GM18870 (cell line): Measurements from ENCODE around the gene UNC13D.

Experiments
- ATAC-seq: cut with Tn5 transposase; IDR thresholded peaks from one replicate; pipeline ENCODE4 v1.9.1; 2021; ENCODE audit warnings: moderate library complexity; ENCODE audit not compliant: unreplicated experiment

The UNC13D gene

GRCh38 chr17:75835654-75835987 lies 8.6 kb downstream of the UNC13D start:
- ATAC-seq: no peak

DNA sequence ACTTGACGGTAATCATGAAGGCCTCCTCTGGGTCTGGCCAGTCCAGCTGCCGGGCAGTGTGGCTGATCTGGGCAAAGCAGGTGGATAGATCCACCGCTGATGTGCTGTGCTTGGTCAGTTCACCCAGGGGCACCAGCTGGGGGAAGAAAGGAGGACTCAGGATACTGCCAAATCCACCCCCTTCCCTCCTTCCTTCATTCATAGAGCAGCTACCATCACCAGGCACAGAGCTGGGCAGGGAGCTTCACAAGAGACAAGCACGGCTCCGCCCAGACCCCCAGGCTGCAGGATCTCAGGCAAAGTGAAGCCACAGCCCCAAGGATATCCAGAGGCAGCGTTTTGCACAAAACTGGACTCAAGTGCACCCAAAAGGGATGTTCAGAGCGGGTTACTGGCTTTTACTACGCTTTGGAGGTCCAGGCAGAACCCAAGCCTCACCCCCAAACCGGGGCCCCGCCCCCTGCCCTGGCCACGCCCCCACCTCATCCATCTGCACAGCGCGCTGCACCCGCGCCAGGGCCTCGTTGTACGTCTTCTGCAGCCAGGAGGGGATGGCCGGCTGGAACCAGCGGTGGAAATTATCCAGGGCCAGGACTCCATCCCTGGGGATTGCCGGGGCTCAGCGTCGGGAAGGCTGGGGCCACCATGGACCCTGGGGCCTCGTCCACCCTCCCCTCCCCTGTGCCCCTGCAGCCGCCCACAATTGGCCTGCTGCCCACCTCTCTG lies 9.1 kb downstream of the UNC13D start:
- no peak for ATAC-seq

DNA sequence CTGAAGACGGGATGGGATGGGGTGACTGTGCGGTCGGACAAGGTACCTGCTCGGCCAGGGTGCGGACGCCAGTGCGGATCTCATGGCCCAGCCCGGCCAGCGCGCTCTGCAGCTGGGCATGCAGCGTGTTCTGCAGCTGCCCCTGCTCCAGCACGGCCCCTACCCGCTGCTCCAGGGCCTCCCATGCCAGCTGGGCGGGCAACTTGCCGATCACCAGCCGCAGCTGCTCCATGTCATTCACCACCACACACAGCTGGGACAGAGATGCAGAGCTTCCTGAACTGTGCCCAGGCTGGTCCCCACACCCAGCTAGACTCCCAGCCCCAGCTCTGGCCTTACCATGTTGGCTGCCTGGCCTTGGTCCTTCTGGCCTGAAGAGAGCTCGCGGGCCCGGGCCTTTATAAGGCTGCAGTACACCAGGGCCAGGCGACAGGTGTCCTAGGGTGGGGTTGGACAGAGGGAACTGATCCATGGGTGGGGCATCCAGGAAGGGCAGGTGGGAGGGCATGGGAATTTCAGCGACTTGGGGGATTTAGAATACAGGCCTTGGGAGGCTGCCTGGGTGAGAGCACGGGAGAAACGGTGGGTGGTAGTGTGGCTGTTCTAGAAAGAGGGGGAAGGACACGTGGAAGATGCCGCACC lies 9.8 kb downstream of the UNC13D start:
- no peak for ATAC-seq

- no peak for ATAC-seq
Measured at GRCh38 chr17:75832652-75833400, 11.4 kb downstream of the UNC13D start.

DNA sequence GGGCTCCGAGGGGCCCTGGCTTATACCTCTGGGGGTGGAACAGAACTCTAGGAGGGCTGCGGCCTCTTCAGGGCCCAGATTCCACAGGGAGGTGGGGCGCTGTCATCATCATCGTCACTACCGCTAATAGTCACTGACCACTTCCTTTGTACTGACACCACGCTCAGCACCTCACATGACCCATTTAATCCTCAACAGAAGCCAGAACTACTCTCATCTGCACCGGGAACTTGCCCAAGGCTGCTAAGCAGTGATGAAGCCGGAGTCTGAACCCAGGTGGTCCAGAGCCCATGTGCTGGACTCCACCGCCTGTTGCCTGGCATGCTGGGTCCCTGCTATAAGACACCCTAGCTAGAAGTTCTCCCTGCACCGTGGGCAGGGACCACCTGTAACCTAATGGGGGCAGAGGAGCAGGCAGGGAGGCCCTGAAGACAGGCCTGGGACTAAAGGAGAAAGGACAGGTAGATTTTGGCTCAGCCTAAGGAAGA lies 12.0 kb downstream of the UNC13D start:
- ATAC-seq: no peak

GRCh38 chr17:75831032-75831571 lies 13.1 kb downstream of the UNC13D start:
- ATAC-seq: no peak

GRCh38 chr17:75830164-75831031 lies 13.8 kb downstream of the UNC13D start:
- no peak for ATAC-seq

GRCh38 chr17:75829747-75830146 lies 14.5 kb downstream of the UNC13D start:
- no peak for ATAC-seq

GRCh38 chr17:75828741-75829140 lies 15.5 kb downstream of the UNC13D start:
- ATAC-seq: no peak

- ATAC-seq: no peak
Measured at GRCh38 chr17:75828076-75828400, 16.2 kb downstream of the UNC13D start.

GRCh38 chr17:75827308-75828075 lies 16.7 kb downstream of the UNC13D start:
- ATAC-seq: no peak

DNA sequence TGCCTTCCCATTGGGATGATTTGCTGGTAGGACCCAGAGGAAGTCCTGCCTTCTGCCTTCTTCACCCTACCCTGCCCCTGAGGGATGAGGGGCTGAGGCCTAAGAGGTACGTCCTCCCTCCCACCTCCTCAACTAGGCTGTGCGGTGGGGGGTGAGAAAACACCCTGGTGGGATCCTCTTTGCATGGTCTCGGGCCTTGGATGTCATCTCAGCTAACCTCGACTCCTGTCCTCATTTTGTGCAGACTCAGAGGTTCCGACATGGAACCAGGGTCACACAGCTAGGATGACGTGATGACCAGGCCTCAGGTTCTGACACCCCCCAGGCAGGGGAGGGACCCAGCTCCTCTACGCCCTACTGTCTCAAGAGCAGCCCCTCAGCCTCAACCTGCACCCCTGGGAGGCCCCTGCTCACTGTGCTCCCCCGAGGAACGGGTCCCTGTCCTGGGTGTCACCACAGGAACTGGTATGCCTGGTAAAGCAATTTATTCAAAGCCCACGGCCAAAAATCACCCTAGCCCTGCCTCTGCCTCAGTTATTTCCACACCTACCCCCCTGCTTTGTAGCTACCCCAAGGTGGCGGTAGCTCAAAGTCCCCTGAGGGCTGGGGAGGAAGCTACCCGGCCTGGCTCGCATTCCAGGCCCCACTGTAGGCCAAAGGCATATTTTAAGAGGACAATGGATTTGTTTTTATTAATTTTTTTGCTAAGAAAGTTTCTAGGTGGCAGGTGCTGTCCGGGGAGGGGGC lies 17.5 kb downstream of the UNC13D start:
- no peak for ATAC-seq

DNA sequence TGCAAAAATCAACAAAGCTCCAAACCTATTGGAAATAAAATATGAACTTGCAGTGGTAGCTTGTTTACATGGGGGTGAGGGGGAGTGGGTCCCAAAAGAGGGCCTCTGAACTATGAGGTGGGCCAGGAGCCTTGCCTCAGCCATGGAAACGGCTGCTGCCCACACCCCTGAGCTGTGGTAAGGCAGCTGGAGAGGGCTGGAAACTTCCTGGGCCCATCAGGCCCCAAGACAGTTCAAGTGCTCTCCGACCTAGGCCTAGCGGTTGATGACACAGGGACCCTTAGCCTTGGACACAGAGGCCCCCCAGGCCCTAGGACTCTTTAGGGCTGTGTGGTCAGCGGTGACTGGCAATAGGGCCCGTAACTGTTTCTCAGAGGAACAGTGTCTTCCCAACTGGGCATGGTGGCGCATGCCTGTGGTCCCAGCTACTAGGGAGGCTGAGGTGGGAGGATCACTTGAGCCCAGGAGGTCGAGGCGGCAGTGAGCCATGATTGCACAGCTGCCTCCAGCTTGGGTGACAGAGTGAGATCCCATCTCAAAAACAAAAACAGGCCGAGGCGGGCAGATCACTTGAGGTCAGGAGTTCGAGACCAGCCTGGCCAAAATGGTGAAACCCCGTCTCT lies 18.3 kb downstream of the UNC13D start:
- no peak for ATAC-seq

GRCh38 chr17:75825149-75825552 lies 19.1 kb downstream of the UNC13D start:
- ATAC-seq: no peak

DNA sequence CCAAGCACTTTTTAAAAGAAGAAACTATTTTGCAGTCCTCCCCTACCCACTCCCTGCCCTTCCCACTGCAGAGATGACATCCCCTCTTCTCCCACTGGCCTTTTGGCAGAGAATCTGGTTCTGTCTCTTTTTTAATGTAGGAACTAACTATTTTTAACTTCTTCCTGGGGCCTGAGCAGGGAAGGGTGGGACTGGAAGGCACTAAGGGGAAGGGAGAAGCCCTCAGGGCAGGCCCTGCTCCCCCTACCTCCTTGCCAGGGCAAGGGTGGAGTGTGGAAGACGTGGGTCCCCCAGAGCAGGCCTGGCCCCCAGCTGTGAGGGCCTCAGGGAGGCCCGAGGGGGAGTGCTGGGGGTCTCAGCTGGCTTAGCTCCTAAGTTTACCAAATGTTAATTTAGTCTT lies 19.5 kb downstream of the UNC13D start:
- ATAC-seq: no peak

DNA sequence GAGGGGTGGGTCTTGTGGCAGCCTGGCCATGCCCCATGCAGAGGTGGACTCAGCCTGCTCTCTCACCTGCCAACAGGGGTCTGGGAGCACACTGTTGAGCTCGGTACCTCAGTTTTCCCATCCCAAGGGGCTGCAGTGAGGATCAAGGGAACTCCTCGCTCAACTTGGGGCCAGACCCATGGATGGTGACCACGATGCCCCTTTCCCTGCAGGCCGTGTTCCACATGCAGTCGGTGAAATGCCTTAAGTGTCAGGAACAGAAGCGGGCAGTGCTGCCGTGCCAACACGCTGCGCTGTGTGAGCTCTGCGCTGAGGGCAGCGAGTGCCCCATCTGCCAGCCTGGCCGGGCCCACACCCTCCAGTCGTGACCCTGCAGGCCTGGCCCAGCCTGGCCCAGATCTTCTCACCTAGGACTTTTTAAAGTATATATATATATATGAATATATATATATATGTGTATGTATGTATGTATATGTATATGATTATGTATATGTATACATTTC lies 20.1 kb downstream of the UNC13D start:
- ATAC-seq: no peak

- ATAC-seq: no peak
Measured at GRCh38 chr17:75823257-75824041, 20.8 kb downstream of the UNC13D start.

DNA sequence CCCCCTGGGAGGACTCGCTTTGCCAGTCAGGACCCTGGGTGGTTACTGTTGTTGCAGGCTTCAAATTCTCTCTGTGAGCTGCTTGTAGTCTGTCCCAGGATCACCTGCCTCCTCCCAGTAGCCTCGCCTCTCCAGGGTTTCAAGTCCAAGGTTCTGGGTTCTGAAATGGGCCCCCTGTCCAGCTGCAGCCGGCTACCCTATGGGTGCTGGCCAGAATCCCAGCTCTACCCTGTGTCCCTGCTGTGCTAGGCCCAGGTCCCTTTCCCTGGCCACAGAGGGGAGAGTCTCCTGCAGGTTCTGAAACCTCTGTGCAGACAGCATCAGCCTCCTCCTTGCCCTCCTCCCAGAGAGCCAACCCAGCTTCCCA lies 21.4 kb downstream of the UNC13D start:
- no peak for ATAC-seq
